DND-41 (cell line): ENCODE measurements around the gene ADCY9.

Experiments
- ATAC-seq: fragments of 200-7000 bp; cut with Tn5 transposase; 3 replicates; pipeline ENCODE4 v1.9.1; 2021; ENCODE audit warnings: low read depth; ENCODE audit not compliant: insufficient read depth
- DNase-seq: peaks from one replicate; pipeline ENCODE4 v3.0.0-alpha.2; 2020
- H2AFZ ChIP-seq: 2 replicates; pipeline ENCODE4 v1.6.0; 2012; ENCODE audit warnings: low read depth, low read length
- H3K27ac ChIP-seq: 2 replicates; pipeline ENCODE4 v1.5.1; 2012; ENCODE audit warnings: low read length, inconsistent platforms
- H3K27me3 ChIP-seq: fragments of 200-600 bp; sonication (generic); 2 replicates; pipeline ENCODE4 v1.6.0; 2012; ENCODE audit warnings: low read length, mild to moderate bottlenecking, inconsistent platforms; ENCODE audit not compliant: insufficient read depth, poor library complexity
- H3K36me3 ChIP-seq: 2 replicates; pipeline ENCODE4 v1.5.1; 2012; ENCODE audit warnings: low read length, inconsistent platforms; ENCODE audit not compliant: insufficient read depth
- H3K4me1 ChIP-seq: 2 replicates; pipeline ENCODE4 v1.5.1; 2012; ENCODE audit warnings: mild to moderate bottlenecking, low read length; ENCODE audit not compliant: insufficient read depth
- H3K4me2 ChIP-seq: 2 replicates; pipeline ENCODE4 v1.6.0; 2012; ENCODE audit warnings: mild to moderate bottlenecking, moderate library complexity, low read length, inconsistent platforms; ENCODE audit not compliant: insufficient read depth
- H3K4me3 ChIP-seq, 2 experiments: fragments of 200-600 bp in 1 of 2; shearing (Covaris generic) in 1 of 2; 2 replicates each; pipeline ENCODE4 v1.5.1; 2012 to 2016; ENCODE audit warnings: inconsistent platforms in 2 of 2, low read length in 2 of 2, mild to moderate bottlenecking in 2 of 2, low read depth in 1 of 2, moderate library complexity in 1 of 2
- H3K79me2 ChIP-seq: 2 replicates; pipeline ENCODE4 v1.6.0; 2012; ENCODE audit warnings: low read length, inconsistent platforms; ENCODE audit not compliant: insufficient read depth
- H3K9ac ChIP-seq: 2 replicates; pipeline ENCODE4 v1.6.0; 2012; ENCODE audit warnings: low read depth, mild to moderate bottlenecking, inconsistent platforms, low read length, moderate library complexity
- H3K9me3 ChIP-seq: 2 replicates; pipeline ENCODE4 v1.5.1; 2012; ENCODE audit warnings: low read length, moderate library complexity, mild to moderate bottlenecking, inconsistent platforms; ENCODE audit not compliant: insufficient read depth, severe bottlenecking
- H4K20me1 ChIP-seq: 2 replicates; pipeline ENCODE4 v1.6.0; 2012; ENCODE audit warnings: low read length; ENCODE audit not compliant: insufficient read depth
- CTCF ChIP-seq: IDR thresholded peaks from 2 replicates; pipeline ENCODE4 v1.5.1; 2012; ENCODE audit warnings: borderline replicate concordance, low read length, moderate library complexity, mild to moderate bottlenecking; ENCODE audit not compliant: poor library complexity, severe bottlenecking; ENCODE audit errors: extremely low read depth
- EZH2 ChIP-seq: IDR thresholded peaks from 3 replicates; pipeline ENCODE4 v1.6.1; 2012; ENCODE audit warnings: borderline replicate concordance, low read depth, mild to moderate bottlenecking, moderate library complexity, low read length, inconsistent platforms; ENCODE audit not compliant: severe bottlenecking

Gene ADCY9

GRCh38 chr16:4071686-4072561, 44.3 kb downstream of the ADCY9 start:
- ATAC-seq (no peak), DNase-seq (no peak)
- TF ChIP-seq CTCF, result no peak
- no peak for TF ChIP-seq EZH2
- no peak overlapping the region for H3K9ac ChIP-seq
- no peak overlapping the region for H2AFZ ChIP-seq
- H3K4me1 ChIP-seq, result no peaks in the 10 kb centered on the region
- no peaks in the 10 kb centered on the region for H3K79me2 ChIP-seq
- no peak overlapping the region for H3K27ac ChIP-seq
- H3K4me2 ChIP-seq, result no peak overlapping the region
- H4K20me1 ChIP-seq, result no peaks in the 10 kb centered on the region
- no peaks in the 10 kb centered on the region for H3K36me3 ChIP-seq
- peaks cover 5% of the 10 kb centered on the region for H3K27me3 ChIP-seq
- H3K4me3 ChIP-seq, result no peak overlapping the region
- H3K9me3 ChIP-seq, result no peaks in the 10 kb centered on the region

GRCh38 chr16:4070936-4071335, 45.3 kb downstream of the ADCY9 start:
- TF ChIP-seq CTCF (no peak), EZH2 (no peak)
- no peak for DNase-seq
- Histone ChIP-seq H3K27me3 (peaks cover 5% of the 10 kb centered on the region), H2AFZ (no peak overlapping the region), H3K79me2 (no peaks in the 10 kb centered on the region), H3K4me1 (no peaks in the 10 kb centered on the region), H3K9ac (no peak overlapping the region), H3K4me2 (no peak overlapping the region), H3K4me3 (no peak overlapping the region), H4K20me1 (no peaks in the 10 kb centered on the region), H3K36me3 (no peaks in the 10 kb centered on the region), H3K27ac (no peak overlapping the region), H3K9me3 (no peaks in the 10 kb centered on the region)
- ATAC-seq, result no peak

GRCh38 chr16:4067262-4068001, 48.8 kb downstream of the ADCY9 start:
- H3K4me3 ChIP-seq, result no peak overlapping the region
- H3K4me1 ChIP-seq, result peaks cover 14% of the 10 kb centered on the region
- peaks cover 5% of the 10 kb centered on the region for H3K27me3 ChIP-seq
- no peak overlapping the region for H2AFZ ChIP-seq
- no peaks in the 10 kb centered on the region for H3K36me3 ChIP-seq
- H3K4me2 ChIP-seq, result no peak overlapping the region
- ATAC-seq, result no peak
- H4K20me1 ChIP-seq, result no peaks in the 10 kb centered on the region
- no peak for DNase-seq
- no peak overlapping the region for H3K9ac ChIP-seq
- H3K79me2 ChIP-seq, result no peaks in the 10 kb centered on the region
- peaks cover under 1% of the 10 kb centered on the region for H3K9me3 ChIP-seq
- TF ChIP-seq EZH2 (no peak), CTCF (no peak)
- H3K27ac ChIP-seq, result no peak overlapping the region
